ENCODE measurements around the gene FGFRL1.

The FGFRL1 gene

DNA sequence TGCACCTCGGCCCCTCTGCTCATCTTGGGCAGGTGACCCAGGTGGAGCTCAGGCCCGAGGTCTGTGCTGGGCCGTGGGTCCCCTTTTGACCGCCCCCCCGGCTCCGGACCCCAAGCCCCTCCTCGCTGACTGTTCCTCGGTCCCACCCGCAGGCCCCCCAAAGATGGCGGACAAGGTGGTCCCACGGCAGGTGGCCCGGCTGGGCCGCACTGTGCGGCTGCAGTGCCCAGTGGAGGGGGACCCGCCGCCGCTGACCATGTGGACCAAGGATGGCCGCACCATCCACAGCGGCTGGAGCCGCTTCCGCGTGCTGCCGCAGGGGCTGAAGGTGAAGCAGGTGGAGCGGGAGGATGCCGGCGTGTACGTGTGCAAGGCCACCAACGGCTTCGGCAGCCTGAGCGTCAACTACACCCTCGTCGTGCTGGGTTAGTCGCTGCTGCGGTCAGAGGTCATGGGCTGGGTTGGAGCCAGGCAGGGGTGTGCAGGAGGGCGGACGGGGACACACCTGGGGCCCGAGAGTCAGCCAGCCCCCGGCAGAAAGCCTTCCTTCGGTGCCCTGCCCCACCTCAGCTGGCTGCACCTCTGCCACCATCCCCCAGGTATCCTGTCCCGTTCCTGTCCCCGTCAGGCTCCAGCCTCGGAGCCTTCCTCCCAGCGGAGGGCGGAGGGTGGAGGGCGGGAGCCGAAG is 10.8 kb downstream of the FGFRL1 start:
- TF ChIP-seq, protein P1, sequence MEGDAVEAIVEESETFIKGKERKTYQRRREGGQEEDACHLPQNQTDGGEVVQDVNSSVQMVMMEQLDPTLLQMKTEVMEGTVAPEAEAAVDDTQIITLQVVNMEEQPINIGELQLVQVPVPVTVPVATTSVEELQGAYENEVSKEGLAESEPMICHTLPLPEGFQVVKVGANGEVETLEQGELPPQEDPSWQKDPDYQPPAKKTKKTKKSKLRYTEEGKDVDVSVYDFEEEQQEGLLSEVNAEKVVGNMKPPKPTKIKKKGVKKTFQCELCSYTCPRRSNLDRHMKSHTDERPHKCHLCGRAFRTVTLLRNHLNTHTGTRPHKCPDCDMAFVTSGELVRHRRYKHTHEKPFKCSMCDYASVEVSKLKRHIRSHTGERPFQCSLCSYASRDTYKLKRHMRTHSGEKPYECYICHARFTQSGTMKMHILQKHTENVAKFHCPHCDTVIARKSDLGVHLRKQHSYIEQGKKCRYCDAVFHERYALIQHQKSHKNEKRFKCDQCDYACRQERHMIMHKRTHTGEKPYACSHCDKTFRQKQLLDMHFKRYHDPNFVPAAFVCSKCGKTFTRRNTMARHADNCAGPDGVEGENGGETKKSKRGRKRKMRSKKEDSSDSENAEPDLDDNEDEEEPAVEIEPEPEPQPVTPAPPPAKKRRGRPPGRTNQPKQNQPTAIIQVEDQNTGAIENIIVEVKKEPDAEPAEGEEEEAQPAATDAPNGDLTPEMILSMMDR (IDR thresholded peaks at IDR 0.05; ENCODE audit: low read depth, low read length), result no peak
- in situ Hi-C loops (cut with HindIII; ENCODE audit: low sequenced_read_pairs), result no loop called here
- no peak overlapping the region for H3K4me3 ChIP-seq (ENCODE audit: low read depth, low read length)
- DNase-seq (ENCODE audit: low read depth, low spot score), result no peak

DNA sequence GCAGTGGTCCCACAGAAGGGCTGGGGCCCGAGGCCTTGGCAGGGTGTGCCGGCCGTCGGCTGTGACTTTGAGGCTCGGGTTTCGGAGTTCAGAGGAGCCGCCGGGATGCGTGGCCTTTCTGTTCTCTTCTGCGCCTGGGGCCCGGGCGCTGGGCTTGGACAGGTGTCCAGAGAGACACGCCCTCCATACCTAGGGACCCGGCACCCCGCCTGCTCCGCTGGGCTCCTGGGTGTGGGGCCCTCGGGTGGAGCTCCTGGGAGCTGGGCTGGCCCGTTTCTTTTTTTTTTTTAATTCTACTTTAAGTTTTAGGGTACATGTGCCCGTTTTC is 11.3 kb downstream of the FGFRL1 start:
- TF ChIP-seq, protein P1 (IDR thresholded peaks at IDR 0.05; ENCODE audit: low read depth, low read length), result no peak
- DNase-seq (ENCODE audit: low read depth, low spot score), result no peak
- H3K4me3 ChIP-seq (ENCODE audit: low read depth, low read length), result no peak overlapping the region
- in situ Hi-C loops (cut with HindIII; ENCODE audit: low sequenced_read_pairs), result no loop called here

DNA sequence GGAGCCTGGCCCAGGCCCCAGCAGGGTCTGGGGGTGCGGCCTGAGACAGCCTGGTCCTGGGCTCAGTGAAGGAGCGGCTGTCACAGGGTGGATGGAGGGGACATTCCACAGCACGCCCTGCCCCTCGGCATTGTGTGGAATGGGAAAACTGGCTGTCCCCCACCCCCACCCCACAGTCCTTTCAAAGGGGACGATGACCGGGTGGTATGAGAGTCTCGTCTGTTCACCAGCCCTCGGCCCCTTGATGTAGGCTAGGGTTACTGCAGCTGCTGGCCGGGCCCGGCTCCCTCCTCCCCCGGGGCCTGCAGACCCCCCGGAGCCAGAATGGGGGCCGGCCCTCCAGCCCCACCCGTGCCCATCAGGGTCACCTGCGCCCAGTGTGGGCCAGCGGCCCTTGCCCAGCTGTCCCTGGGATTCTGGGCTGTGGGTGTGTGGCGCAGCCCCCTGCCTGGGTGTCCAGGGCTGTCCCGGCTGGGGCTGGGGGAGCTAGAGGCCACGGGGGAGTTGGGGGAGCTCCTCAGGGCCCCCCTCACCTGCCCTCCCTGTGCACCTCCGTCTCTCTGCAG is 11.7 kb downstream of the FGFRL1 start:
- H3K4me3 ChIP-seq (ENCODE audit: low read depth, low read length), result no peak overlapping the region
- TF ChIP-seq, protein P1 (IDR thresholded peaks at IDR 0.05; ENCODE audit: low read depth, low read length), result no peak
- in situ Hi-C loops (cut with HindIII; ENCODE audit: low sequenced_read_pairs), result no loop called here
- no peak for DNase-seq (ENCODE audit: low read depth, low spot score)

DNA sequence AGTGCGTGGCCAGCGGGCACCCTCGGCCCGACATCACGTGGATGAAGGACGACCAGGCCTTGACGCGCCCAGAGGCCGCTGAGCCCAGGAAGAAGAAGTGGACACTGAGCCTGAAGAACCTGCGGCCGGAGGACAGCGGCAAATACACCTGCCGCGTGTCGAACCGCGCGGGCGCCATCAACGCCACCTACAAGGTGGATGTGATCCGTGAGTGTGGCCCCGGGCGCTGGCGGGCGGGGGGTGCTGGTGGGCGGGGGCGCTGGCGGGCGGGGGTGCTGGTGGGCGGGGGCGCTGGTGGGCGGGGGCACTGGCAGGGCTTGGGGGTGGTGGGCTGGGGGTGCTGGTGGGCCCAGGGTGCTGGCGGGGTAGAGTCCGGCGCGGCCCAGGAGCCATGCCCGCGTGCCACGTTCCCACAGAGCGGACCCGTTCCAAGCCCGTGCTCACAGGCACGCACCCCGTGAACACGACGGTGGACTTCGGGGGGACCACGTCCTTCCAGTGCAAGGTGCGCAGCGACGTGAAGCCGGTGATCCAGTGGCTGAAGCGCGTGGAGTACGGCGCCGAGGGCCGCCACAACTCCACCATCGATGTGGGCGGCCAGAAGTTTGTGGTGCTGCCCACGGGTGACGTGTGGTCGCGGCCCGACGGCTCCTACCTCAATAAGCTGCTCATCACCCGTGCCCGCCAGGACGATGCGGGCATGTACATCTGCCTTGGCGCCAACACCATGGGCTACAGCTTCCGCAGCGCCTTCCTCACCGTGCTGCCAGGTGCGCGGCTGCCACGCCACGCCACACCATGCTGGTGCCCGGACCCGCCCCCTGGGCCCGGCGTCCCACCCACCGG is 12.7 kb downstream of the FGFRL1 start:
- in situ Hi-C loops (cut with HindIII; ENCODE audit: low sequenced_read_pairs), result no loop called here

DNA sequence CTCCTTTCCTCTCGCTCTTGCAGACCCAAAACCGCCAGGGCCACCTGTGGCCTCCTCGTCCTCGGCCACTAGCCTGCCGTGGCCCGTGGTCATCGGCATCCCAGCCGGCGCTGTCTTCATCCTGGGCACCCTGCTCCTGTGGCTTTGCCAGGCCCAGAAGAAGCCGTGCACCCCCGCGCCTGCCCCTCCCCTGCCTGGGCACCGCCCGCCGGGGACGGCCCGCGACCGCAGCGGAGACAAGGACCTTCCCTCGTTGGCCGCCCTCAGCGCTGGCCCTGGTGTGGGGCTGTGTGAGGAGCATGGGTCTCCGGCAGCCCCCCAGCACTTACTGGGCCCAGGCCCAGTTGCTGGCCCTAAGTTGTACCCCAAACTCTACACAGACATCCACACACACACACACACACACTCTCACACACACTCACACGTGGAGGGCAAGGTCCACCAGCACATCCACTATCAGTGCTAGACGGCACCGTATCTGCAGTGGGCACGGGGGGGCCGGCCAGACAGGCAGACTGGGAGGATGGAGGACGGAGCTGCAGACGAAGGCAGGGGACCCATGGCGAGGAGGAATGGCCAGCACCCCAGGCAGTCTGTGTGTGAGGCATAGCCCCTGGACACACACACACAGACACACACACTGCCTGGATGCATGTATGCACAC is 13.6 kb downstream of the FGFRL1 start:
- TF ChIP-seq, protein P1 (IDR thresholded peaks at IDR 0.05; ENCODE audit: low read depth, low read length), result no peak
- H3K4me3 ChIP-seq (ENCODE audit: low read depth, low read length), result no peak overlapping the region
- in situ Hi-C loops (cut with HindIII; ENCODE audit: low sequenced_read_pairs), result no loop called here
- no peak for DNase-seq (ENCODE audit: low read depth, low spot score)

More for the DNA sequence above, 12.7 kb downstream of the FGFRL1 start:
- no peak overlapping the region for H3K4me3 ChIP-seq (ENCODE audit: low read depth, low read length)
- no peak for DNase-seq (ENCODE audit: low read depth, low spot score)
- TF ChIP-seq, protein P1 (IDR thresholded peaks at IDR 0.05; ENCODE audit: low read depth, low read length), result no peak

DNA sequence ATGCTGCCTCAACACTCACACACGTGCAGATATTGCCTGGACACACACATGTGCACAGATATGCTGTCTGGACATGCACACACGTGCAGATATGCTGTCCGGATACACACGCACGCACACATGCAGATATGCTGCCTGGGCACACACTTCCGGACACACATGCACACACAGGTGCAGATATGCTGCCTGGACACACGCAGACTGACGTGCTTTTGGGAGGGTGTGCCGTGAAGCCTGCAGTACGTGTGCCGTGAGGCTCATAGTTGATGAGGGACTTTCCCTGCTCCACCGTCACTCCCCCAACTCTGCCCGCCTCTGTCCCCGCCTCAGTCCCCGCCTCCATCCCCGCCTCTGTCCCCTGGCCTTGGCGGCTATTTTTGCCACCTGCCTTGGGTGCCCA is 14.7 kb downstream of the FGFRL1 start:
- in situ Hi-C loops (cut with HindIII; ENCODE audit: low sequenced_read_pairs), result no loop called here
- H3K4me3 ChIP-seq (ENCODE audit: low read depth, low read length), result no peak overlapping the region
- TF ChIP-seq, protein P1 (IDR thresholded peaks at IDR 0.05; ENCODE audit: low read depth, low read length), result no peak
- DNase-seq (ENCODE audit: low read depth, low spot score), result no peak

Measured in astrocyte of the spinal cord (primary cell).